ENCODE measurements around the gene LRRC4C. TPM values are rescaled to one million over a fixed set of nuclear protein-coding genes. Genes with fewer than 3 reads are reported as not detected.

LRRC4C gene
- total RNA-seq, 1 donor from 2014 or later: 1.5 TPM

- Histone ChIP-seq H3K36me3 (ENCODE audit: control insufficient read depth, insufficient read depth, low read length) (no peaks in the 10 kb centered on the region), H3K27me3 (ENCODE audit: control insufficient read depth, insufficient read depth, low read length) (no peaks in the 10 kb centered on the region), H3K4me3 (ENCODE audit: low read depth, low read length) (no peak overlapping the region)
- TF ChIP-seq CTCF (IDR thresholded peaks at IDR 0.05; ENCODE audit: insufficient read depth, low read length, poor library complexity, severe bottlenecking): no peak
- DNase-seq (ENCODE audit: low read depth): no peak
These were observed 616.6 kb downstream of the LRRC4C start for GRCh38 chr11:40842750-40843339.

GRCh38 chr11:40841231-40841630 lies 618.2 kb downstream of the LRRC4C start:
- H3K4me3 ChIP-seq (ENCODE audit: low read depth, low read length): no peak overlapping the region
- no peaks in the 10 kb centered on the region for H3K27me3 ChIP-seq (ENCODE audit: control insufficient read depth, insufficient read depth, low read length)
- no peak for TF ChIP-seq CTCF (IDR thresholded peaks at IDR 0.05; ENCODE audit: insufficient read depth, low read length, poor library complexity, severe bottlenecking)
- no peaks in the 10 kb centered on the region for H3K36me3 ChIP-seq (ENCODE audit: control insufficient read depth, insufficient read depth, low read length)
- DNase-seq (ENCODE audit: low read depth): no peak

- TF ChIP-seq CTCF (IDR thresholded peaks at IDR 0.05; ENCODE audit: insufficient read depth, low read length, poor library complexity, severe bottlenecking): no peak
- H3K36me3 ChIP-seq (ENCODE audit: control insufficient read depth, insufficient read depth, low read length): no peaks in the 10 kb centered on the region
- H3K4me3 ChIP-seq (ENCODE audit: low read depth, low read length): no peak overlapping the region
- no peak for DNase-seq (ENCODE audit: low read depth)
- no peaks in the 10 kb centered on the region for H3K27me3 ChIP-seq (ENCODE audit: control insufficient read depth, insufficient read depth, low read length)
These were observed 621.2 kb downstream of the LRRC4C start for GRCh38 chr11:40838181-40838683.

- no peak overlapping the region for H3K4me3 ChIP-seq (ENCODE audit: low read depth, low read length)
- no peaks in the 10 kb centered on the region for H3K27me3 ChIP-seq (ENCODE audit: control insufficient read depth, insufficient read depth, low read length)
- DNase-seq (ENCODE audit: low read depth): no peak
- no peak for TF ChIP-seq CTCF (IDR thresholded peaks at IDR 0.05; ENCODE audit: insufficient read depth, low read length, poor library complexity, severe bottlenecking)
- no peaks in the 10 kb centered on the region for H3K36me3 ChIP-seq (ENCODE audit: control insufficient read depth, insufficient read depth, low read length)
These were observed 632.3 kb downstream of the LRRC4C start for GRCh38 chr11:40827116-40827515.

- H3K4me3 ChIP-seq (ENCODE audit: low read depth, low read length): no peak overlapping the region
- no peak for TF ChIP-seq CTCF (IDR thresholded peaks at IDR 0.05; ENCODE audit: insufficient read depth, low read length, poor library complexity, severe bottlenecking)
- no peaks in the 10 kb centered on the region for H3K36me3 ChIP-seq (ENCODE audit: control insufficient read depth, insufficient read depth, low read length)
- no peak for DNase-seq (ENCODE audit: low read depth)
- no peaks in the 10 kb centered on the region for H3K27me3 ChIP-seq (ENCODE audit: control insufficient read depth, insufficient read depth, low read length)
These were observed 632.9 kb downstream of the LRRC4C start for GRCh38 chr11:40826601-40827000.

All from kidney epithelial cell (primary cell).